HG02981 (cell line): Measurements from ENCODE around the gene ISG20L2.
"Not testable (repeated sequence)": the region's sequence is repeated elsewhere in the genome, so short reads cannot be mapped to it uniquely, and the experiment has no call there.

Experiments used
- ATAC-seq: cut with Tn5 transposase; IDR thresholded peaks from one replicate; pipeline ENCODE4 v1.9.1; 2021; ENCODE audit warnings: mild to moderate bottlenecking, moderate library complexity; ENCODE audit not compliant: unreplicated experiment

ISG20L2 gene

GRCh38 chr1:156728599-156729462, at the start of gene ISG20L2:
TSS of gene ISG20L2 (minus strand) at chr1:156728766. CDS start at chr1:156727652, 1,114 bp downstream.
- ATAC-seq, result peak; percentile 87

GRCh38 chr1:156777573-156777972, 49.0 kb upstream of the ISG20L2 start:
- no peak for ATAC-seq

- no peak for ATAC-seq
Measured at GRCh38 chr1:156776942-156777341, 48.4 kb upstream of the ISG20L2 start.

GRCh38 chr1:156775799-156776198, 47.2 kb upstream of the ISG20L2 start:
- no peak for ATAC-seq

- ATAC-seq, result no peak
Measured at GRCh38 chr1:156773607-156774006, 45.0 kb upstream of the ISG20L2 start.

- no peak for ATAC-seq
Measured at GRCh38 chr1:156772728-156773497, 44.3 kb upstream of the ISG20L2 start.

- no peak for ATAC-seq
Measured at GRCh38 chr1:156772222-156772621, 43.7 kb upstream of the ISG20L2 start.

GRCh38 chr1:156768610-156769295, 40.2 kb upstream of the ISG20L2 start:
- ATAC-seq, result no peak

GRCh38 chr1:156767879-156768604, 39.5 kb upstream of the ISG20L2 start:
- ATAC-seq, result no peak

GRCh38 chr1:156767101-156767878, 38.7 kb upstream of the ISG20L2 start, which contains the start of gene PRCC:
TSS of gene PRCC (plus strand) at chr1:156767535. CDS start at chr1:156767772, 237 bp downstream.
- ATAC-seq, result peak; percentile 93

- peak; percentile 15 for ATAC-seq
Measured at GRCh38 chr1:156766298-156767100, 37.9 kb upstream of the ISG20L2 start.

- ATAC-seq, result no peak
Measured at GRCh38 chr1:156765666-156766065, 37.1 kb upstream of the ISG20L2 start.

GRCh38 chr1:156765136-156765535, 36.6 kb upstream of the ISG20L2 start:
- not testable (repeated sequence) for ATAC-seq

- ATAC-seq, result no peak
Measured at GRCh38 chr1:156760796-156761104, 32.2 kb upstream of the ISG20L2 start.

GRCh38 chr1:156760092-156760795, 31.7 kb upstream of the ISG20L2 start:
- ATAC-seq, result no peak

GRCh38 chr1:156757572-156758253, 29.1 kb upstream of the ISG20L2 start:
- ATAC-seq, result not testable (repeated sequence)

- ATAC-seq, result no peak
Measured at GRCh38 chr1:156756355-156756754, 27.8 kb upstream of the ISG20L2 start.

GRCh38 chr1:156755527-156755950, 27.0 kb upstream of the ISG20L2 start:
- ATAC-seq, result no peak
